Body of pancreas (tissue), 4 donors: ENCODE data around the gene COL9A1. TPM values are rescaled to one million over a fixed set of nuclear protein-coding genes. Genes with fewer than 3 reads are reported as not detected.

Experiments used
- ATAC-seq: fragments of 150-250 bp; one replicate; pipeline ENCODE4 v1.9.1; 2016
- DNase-seq, 4 donors: peaks; one replicate each; pipeline ENCODE4 v3.0.0-alpha.2; 2019
- H3K27ac ChIP-seq, 4 donors: fragments of 200-600 bp; sonication (generic); 1 replicate in 3 of 4; 2 replicates in 1 of 4; pipeline versions ENCODE4 v1.5.1 to v1.6.1; 2016 to 2019; ENCODE audit warnings: mild to moderate bottlenecking in 1 of 4, mixed read lengths in 1 of 4, moderate library complexity in 1 of 4
- H3K27me3 ChIP-seq, 2 donors: fragments of 200-600 bp; sonication (generic); one replicate each; pipeline ENCODE4 v1.6.0; 2016; ENCODE audit warnings: mild to moderate bottlenecking in 1 of 2
- H3K36me3 ChIP-seq, 2 donors: fragments of 200-600 bp; sonication (generic); replicated peaks in 1 of 2; 2 replicates each; pipeline ENCODE4 v1.5.1; 2016; ENCODE audit warnings: low read depth in 2 of 2; ENCODE audit not compliant: insufficient read depth in 1 of 2
- H3K4me1 ChIP-seq: fragments of 200-600 bp; sonication (generic); one replicate; pipeline ENCODE4 v1.6.0; 2016
- H3K4me3 ChIP-seq, 2 donors: fragments of 200-600 bp; sonication (generic); 1 replicate in 1 of 2; 2 replicates in 1 of 2; pipeline ENCODE4 v1.5.1; 2016 to 2019
- H3K9me3 ChIP-seq, 3 donors: fragments of 200-600 bp; sonication (generic); 1 replicate in 2 of 3; 2 replicates in 1 of 3; pipeline ENCODE4 v1.5.1; 2016
- POLR2A ChIP-seq, 3 donors: fragments of 450-650 bp; IDR thresholded peaks; one replicate each; pipeline ENCODE4 v1.6.1; 2016; ENCODE audit warnings: antibody characterized with exemption in 3 of 3, mild to moderate bottlenecking in 2 of 3
- WGBS, 2 donors: methylation state at CpG; one replicate each; pipeline ENCODE4 v1.1.5; 2017; 5-methylcytosine and 5-hydroxymethylcytosine counted together
- intact Hi-C: fragments of 100-400 bp; cut with DNase I; formaldehyde crosslinking; loops from one replicate; pipeline ENCODE4 v1.15.1; 2023
- total RNA-seq, 2 donors: library from RNA; depleted of rRNA; stranded (reverse); fragments of >200 nt; gene quantifications; one replicate each; pipeline ENCODE4 v1.1.0, GENCODE V29; 2016
- TF ChIP-seq, protein P1 (sequence below), 7 experiments: fragments of 450-650 bp in 4 of 7; fragments of 200-600 bp in 3 of 7; sonication (generic) in 3 of 7; IDR thresholded peaks; one replicate each; pipeline ENCODE4 v1.5.1; 2016 to 2019; ENCODE audit warnings: antibody characterized with exemption in 7 of 7

The COL9A1 gene
- total RNA-seq, 2 donors from 2014 or later: 0.26 TPM; not detected in 1

DNA sequence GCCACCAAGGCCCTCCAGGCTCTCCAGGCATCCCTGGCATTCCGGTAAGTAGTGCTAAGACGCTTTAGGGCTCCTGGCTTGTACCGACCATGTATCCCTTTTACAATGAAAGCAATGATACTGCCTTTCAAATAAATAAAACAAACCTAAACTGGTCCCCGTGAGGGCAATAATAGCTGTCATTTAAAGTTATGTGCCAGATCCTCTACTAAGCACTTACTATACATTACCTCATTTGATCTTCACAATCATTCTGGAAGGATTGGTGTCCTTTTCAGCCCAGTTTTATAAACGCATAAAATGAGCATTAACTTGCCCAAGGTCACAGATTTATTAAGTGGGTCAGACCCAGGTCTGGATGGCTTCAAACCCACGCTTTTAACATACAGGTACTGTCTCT lies 114.7 kb downstream of the COL9A1 start:
- Histone ChIP-seq H3K27me3 (no peaks in the 10 kb centered on the region), H3K4me1 (no peaks in the 10 kb centered on the region), H3K4me3 (no peak overlapping the region), H3K27ac (no peak overlapping the region), H3K36me3 (no peaks in the 10 kb centered on the region), H3K9me3 (no peaks in the 10 kb centered on the region)
- ATAC-seq (no peak), DNase-seq (no peak)
- intact Hi-C loops: no loop called here
- WGBS, 2 donors: 75 to 86% methylated on average over 6 of the region's 6 CpGs
- no peak for TF ChIP-seq POLR2A (IDR thresholded peaks at IDR 0.05)
- TF ChIP-seq, protein P1, sequence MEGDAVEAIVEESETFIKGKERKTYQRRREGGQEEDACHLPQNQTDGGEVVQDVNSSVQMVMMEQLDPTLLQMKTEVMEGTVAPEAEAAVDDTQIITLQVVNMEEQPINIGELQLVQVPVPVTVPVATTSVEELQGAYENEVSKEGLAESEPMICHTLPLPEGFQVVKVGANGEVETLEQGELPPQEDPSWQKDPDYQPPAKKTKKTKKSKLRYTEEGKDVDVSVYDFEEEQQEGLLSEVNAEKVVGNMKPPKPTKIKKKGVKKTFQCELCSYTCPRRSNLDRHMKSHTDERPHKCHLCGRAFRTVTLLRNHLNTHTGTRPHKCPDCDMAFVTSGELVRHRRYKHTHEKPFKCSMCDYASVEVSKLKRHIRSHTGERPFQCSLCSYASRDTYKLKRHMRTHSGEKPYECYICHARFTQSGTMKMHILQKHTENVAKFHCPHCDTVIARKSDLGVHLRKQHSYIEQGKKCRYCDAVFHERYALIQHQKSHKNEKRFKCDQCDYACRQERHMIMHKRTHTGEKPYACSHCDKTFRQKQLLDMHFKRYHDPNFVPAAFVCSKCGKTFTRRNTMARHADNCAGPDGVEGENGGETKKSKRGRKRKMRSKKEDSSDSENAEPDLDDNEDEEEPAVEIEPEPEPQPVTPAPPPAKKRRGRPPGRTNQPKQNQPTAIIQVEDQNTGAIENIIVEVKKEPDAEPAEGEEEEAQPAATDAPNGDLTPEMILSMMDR (IDR thresholded peaks at IDR 0.05): no peak

DNA sequence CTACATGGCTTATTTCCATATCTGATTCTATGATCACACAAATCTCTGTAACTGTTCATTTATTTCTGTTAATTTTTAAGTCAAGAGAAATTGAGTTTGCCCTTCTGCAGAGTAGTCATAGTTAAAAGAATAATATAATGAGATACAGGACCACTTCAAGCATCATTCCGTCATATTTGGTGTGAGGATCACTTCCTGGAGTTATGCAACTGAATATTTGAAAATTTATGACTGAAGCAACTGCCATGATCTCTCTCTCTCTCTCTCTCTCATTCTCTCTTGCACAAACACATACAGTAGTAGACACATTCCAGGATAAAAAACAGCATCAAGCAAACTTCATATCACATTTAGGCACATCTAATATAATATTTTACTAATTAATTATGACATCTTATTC lies 116.4 kb downstream of the COL9A1 start:
- no peaks in the 10 kb centered on the region for H3K4me1 ChIP-seq
- no peak overlapping the region for H3K27ac ChIP-seq
- no peaks in the 10 kb centered on the region for H3K9me3 ChIP-seq
- intact Hi-C loops: no loop called here
- WGBS, 2 donors: 84 to 86% methylated on average over 1 of the region's 1 CpG
- no peaks in the 10 kb centered on the region for H3K36me3 ChIP-seq
- no peaks in the 10 kb centered on the region for H3K27me3 ChIP-seq
- ATAC-seq (no peak), DNase-seq (no peak)
- H3K4me3 ChIP-seq: no peak overlapping the region
- no peak for TF ChIP-seq POLR2A (IDR thresholded peaks at IDR 0.05)
- TF ChIP-seq, protein P1 (IDR thresholded peaks at IDR 0.05): no peak

DNA sequence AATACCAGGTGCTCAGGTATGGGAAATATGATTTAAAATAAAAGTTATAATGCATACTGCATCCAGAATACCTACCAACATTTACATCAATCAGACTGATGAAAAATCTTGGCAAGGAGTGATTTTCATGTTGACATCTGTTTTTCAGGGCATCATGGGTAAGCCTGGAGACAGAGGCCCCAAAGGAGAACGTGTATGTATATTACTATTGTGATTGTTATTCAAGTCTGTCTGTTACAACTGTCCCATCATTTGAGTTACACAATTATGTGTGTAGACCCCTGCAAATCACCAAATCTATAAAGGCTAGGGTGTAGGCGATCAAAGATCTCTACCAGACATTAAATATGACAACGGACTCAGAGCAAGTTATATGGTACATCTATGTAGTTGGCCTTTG lies 118.2 kb downstream of the COL9A1 start:
- no peak overlapping the region for H3K4me3 ChIP-seq
- intact Hi-C loops: no loop called here
- no peaks in the 10 kb centered on the region for H3K36me3 ChIP-seq
- no peak overlapping the region for H3K27ac ChIP-seq
- no peaks in the 10 kb centered on the region for H3K4me1 ChIP-seq
- 91 to 93% methylated on average over 3 of the region's 3 CpGs for WGBS, 2 donors
- H3K9me3 ChIP-seq: no peaks in the 10 kb centered on the region
- TF ChIP-seq, protein P1 (IDR thresholded peaks at IDR 0.05): no peak
- TF ChIP-seq POLR2A (IDR thresholded peaks at IDR 0.05): no peak
- no peak for DNase-seq
- H3K27me3 ChIP-seq: no peaks in the 10 kb centered on the region
- ATAC-seq: no peak

DNA sequence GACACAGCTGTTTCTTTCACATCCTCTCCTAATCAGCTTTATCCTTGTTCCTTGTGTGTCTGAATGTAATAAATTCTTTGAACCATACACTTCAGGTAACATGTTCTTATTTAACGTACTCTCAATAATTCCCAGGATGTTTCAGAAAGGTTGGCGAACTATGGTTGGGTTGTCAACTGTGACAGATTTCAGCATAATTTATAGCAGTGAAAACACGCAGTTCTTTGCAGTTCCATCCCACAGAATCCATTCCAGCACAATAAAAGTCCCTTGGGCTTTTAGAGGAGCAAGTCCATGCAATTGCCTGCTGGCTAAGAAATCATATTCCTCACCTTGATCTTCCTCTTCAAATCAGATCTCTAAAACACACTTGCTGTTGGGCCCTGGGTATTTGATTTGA lies 119.3 kb downstream of the COL9A1 start:
- no peak for ATAC-seq
- 52 to 67% methylated on average over 3 of the region's 3 CpGs for WGBS, 2 donors

More for the DNA sequence above, 119.3 kb downstream of the COL9A1 start:
- intact Hi-C loops: no loop called here
- no peak for DNase-seq
- Histone ChIP-seq H3K36me3 (no peaks in the 10 kb centered on the region), H3K27me3 (no peaks in the 10 kb centered on the region), H3K9me3 (no peaks in the 10 kb centered on the region), H3K4me1 (no peaks in the 10 kb centered on the region), H3K27ac (no peak overlapping the region), H3K4me3 (no peak overlapping the region)
- no peak for TF ChIP-seq POLR2A (IDR thresholded peaks at IDR 0.05)
- TF ChIP-seq, protein P1 (IDR thresholded peaks at IDR 0.05): no peak
